WTC11 (cell line): ENCODE results near the gene DMTF1. TPM values are rescaled to one million over a fixed set of nuclear protein-coding genes. Genes with fewer than 3 reads are reported as not detected.

Experiments used
- ATAC-seq: fragments of 200-7000 bp; cut with Tn5 transposase; 2 replicates; pipeline ENCODE4 v1.10.0; 2021; ENCODE audit warnings: mild to moderate bottlenecking, moderate library complexity
- CTCF ChIA-PET: fragments of 300-600 bp; sonication (Branson Sonifier 250); formaldehyde crosslinking; loops from one replicate; lab custom pipeline; 2021; ENCODE audit warnings: antibody characterized with exemption; lab: Charles Lee
- POLR2A ChIA-PET: fragments of 350-600 bp; sonication (Branson Sonifier 250); formaldehyde crosslinking; loops from one replicate; lab custom pipeline; 2021; ENCODE audit warnings: antibody characterized with exemption; lab: Charles Lee
- DNase-seq: peaks from one replicate; pipeline ENCODE4 v3.0.0; 2021; ENCODE audit warnings: low spot score
- H3K27ac Mint-ChIP-seq: 2 replicates; pipeline ENCODE4 v1.8.0; 2021; ENCODE audit warnings: mixed read lengths
- H3K27me3 Mint-ChIP-seq: 2 replicates; pipeline ENCODE4 v1.8.0; 2021; ENCODE audit warnings: low read depth, mild to moderate bottlenecking, moderate library complexity, mixed read lengths
- H3K36me3 Mint-ChIP-seq: 2 replicates; pipeline ENCODE4 v1.8.0; 2021; ENCODE audit warnings: mixed read lengths
- H3K4me1 Mint-ChIP-seq: 2 replicates; pipeline ENCODE4 v1.8.0; 2022; ENCODE audit warnings: mixed read lengths
- H3K4me3 Mint-ChIP-seq: 2 replicates; pipeline ENCODE4 v1.8.0; 2021; ENCODE audit warnings: mild to moderate bottlenecking, moderate library complexity, mixed read lengths
- H3K9me3 Mint-ChIP-seq: 2 replicates; pipeline ENCODE4 v1.8.0; 2021; ENCODE audit warnings: mixed read lengths
- ATF1 ChIP-seq: sonication (generic); formaldehyde crosslinking; IDR thresholded peaks from 2 replicates; pipeline ENCODE4 v1.8.1; 2023; ENCODE audit warnings: mild to moderate bottlenecking, moderate library complexity, missing genetic modification reagents
- ELF4 ChIP-seq: sonication (generic); formaldehyde crosslinking; IDR thresholded peaks from 2 replicates; pipeline ENCODE4 v1.8.1; 2022; ENCODE audit warnings: low read depth, mild to moderate bottlenecking, moderate library complexity, missing genetic modification reagents
- EMX1 ChIP-seq: fragments of 250-450 bp; sonication (Bioruptor Pico); IDR thresholded peaks from 2 replicates; pipeline ENCODE4 v1.8.0; 2021; ENCODE audit warnings: mild to moderate bottlenecking
- MYBL2 ChIP-seq: sonication (generic); formaldehyde crosslinking; IDR thresholded peaks from 2 replicates; pipeline ENCODE4 v1.8.1; 2023; ENCODE audit warnings: mild to moderate bottlenecking, moderate library complexity, missing genetic modification reagents
- NFATC4 ChIP-seq: fragments of 250-450 bp; sonication (Bioruptor Pico); IDR thresholded peaks from 2 replicates; pipeline ENCODE4 v1.9.0; 2021; ENCODE audit warnings: mild to moderate bottlenecking
- NFYB ChIP-seq: sonication (generic); formaldehyde crosslinking; conservative IDR thresholded peaks from 2 replicates; pipeline ENCODE4 v1.8.0; 2022; ENCODE audit warnings: low read depth, missing genetic modification reagents
- USF1 ChIP-seq: sonication (generic); formaldehyde crosslinking; IDR thresholded peaks from 2 replicates; pipeline ENCODE4 v1.8.0; 2022; ENCODE audit warnings: mild to moderate bottlenecking, missing genetic modification reagents
- ZNF396 ChIP-seq: fragments of 250-450 bp; sonication (Bioruptor Pico); IDR thresholded peaks from 2 replicates; pipeline ENCODE4 v1.8.0; 2021; ENCODE audit warnings: mild to moderate bottlenecking, moderate library complexity, borderline replicate concordance
- ZNF416 ChIP-seq: fragments of 250-450 bp; sonication (Bioruptor Pico); IDR thresholded peaks from 2 replicates; pipeline ENCODE4 v1.9.0; 2021; ENCODE audit warnings: mild to moderate bottlenecking, inconsistent platforms
- ZNF671 ChIP-seq: fragments of 250-450 bp; sonication (Bioruptor Pico); IDR thresholded peaks from 2 replicates; pipeline ENCODE4 v1.8.0; 2021; ENCODE audit warnings: mild to moderate bottlenecking
- total RNA-seq: library from RNA; stranded (reverse); gene quantifications from 3 replicates; pipeline ENCODE4 v1.2.3, GENCODE V29; 2021
- TF ChIP-seq, protein P1 (sequence below): sonication (generic); formaldehyde crosslinking; IDR thresholded peaks from 2 replicates; pipeline ENCODE4 v1.8.1; 2023; ENCODE audit warnings: mild to moderate bottlenecking, missing genetic modification reagents, borderline replicate concordance
- TF ChIP-seq, protein P2 (sequence below): fragments of 250-450 bp; sonication (Bioruptor Pico); IDR thresholded peaks from 2 replicates; pipeline ENCODE4 v1.9.0; 2021; ENCODE audit warnings: mild to moderate bottlenecking, borderline replicate concordance
- TF ChIP-seq, protein P3 (sequence below): fragments of 250-450 bp; sonication (Bioruptor Pico); IDR thresholded peaks from 2 replicates; pipeline ENCODE4 v1.9.0; 2021; ENCODE audit warnings: mild to moderate bottlenecking
- TF ChIP-seq, protein P4 (sequence below): sonication (generic); formaldehyde crosslinking; IDR thresholded peaks from 2 replicates; pipeline ENCODE4 v1.8.0; 2023; ENCODE audit warnings: mild to moderate bottlenecking, missing genetic modification reagents

The DMTF1 gene
- total RNA-seq, 1 experiment from 2014 or later, result 79.3 TPM

GRCh38 chr7:87154166-87154565 lies 1.9 kb downstream of the DMTF1 start (continued):
- TF ChIP-seq, protein P1, sequence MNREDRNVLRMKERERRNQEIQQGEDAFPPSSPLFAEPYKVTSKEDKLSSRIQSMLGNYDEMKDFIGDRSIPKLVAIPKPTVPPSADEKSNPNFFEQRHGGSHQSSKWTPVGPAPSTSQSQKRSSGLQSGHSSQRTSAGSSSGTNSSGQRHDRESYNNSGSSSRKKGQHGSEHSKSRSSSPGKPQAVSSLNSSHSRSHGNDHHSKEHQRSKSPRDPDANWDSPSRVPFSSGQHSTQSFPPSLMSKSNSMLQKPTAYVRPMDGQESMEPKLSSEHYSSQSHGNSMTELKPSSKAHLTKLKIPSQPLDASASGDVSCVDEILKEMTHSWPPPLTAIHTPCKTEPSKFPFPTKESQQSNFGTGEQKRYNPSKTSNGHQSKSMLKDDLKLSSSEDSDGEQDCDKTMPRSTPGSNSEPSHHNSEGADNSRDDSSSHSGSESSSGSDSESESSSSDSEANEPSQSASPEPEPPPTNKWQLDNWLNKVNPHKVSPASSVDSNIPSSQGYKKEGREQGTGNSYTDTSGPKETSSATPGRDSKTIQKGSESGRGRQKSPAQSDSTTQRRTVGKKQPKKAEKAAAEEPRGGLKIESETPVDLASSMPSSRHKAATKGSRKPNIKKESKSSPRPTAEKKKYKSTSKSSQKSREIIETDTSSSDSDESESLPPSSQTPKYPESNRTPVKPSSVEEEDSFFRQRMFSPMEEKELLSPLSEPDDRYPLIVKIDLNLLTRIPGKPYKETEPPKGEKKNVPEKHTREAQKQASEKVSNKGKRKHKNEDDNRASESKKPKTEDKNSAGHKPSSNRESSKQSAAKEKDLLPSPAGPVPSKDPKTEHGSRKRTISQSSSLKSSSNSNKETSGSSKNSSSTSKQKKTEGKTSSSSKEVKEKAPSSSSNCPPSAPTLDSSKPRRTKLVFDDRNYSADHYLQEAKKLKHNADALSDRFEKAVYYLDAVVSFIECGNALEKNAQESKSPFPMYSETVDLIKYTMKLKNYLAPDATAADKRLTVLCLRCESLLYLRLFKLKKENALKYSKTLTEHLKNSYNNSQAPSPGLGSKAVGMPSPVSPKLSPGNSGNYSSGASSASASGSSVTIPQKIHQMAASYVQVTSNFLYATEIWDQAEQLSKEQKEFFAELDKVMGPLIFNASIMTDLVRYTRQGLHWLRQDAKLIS (CRISPR knock-in tag), result no peak
- TF ChIP-seq MYBL2 (CRISPR knock-in tag) (no peak), NFYB (CRISPR knock-in tag) (no peak), NFATC4 (CRISPR knock-in tag) (no peak), ZNF416 (CRISPR knock-in tag) (no peak)
- TF ChIP-seq, protein P2, sequence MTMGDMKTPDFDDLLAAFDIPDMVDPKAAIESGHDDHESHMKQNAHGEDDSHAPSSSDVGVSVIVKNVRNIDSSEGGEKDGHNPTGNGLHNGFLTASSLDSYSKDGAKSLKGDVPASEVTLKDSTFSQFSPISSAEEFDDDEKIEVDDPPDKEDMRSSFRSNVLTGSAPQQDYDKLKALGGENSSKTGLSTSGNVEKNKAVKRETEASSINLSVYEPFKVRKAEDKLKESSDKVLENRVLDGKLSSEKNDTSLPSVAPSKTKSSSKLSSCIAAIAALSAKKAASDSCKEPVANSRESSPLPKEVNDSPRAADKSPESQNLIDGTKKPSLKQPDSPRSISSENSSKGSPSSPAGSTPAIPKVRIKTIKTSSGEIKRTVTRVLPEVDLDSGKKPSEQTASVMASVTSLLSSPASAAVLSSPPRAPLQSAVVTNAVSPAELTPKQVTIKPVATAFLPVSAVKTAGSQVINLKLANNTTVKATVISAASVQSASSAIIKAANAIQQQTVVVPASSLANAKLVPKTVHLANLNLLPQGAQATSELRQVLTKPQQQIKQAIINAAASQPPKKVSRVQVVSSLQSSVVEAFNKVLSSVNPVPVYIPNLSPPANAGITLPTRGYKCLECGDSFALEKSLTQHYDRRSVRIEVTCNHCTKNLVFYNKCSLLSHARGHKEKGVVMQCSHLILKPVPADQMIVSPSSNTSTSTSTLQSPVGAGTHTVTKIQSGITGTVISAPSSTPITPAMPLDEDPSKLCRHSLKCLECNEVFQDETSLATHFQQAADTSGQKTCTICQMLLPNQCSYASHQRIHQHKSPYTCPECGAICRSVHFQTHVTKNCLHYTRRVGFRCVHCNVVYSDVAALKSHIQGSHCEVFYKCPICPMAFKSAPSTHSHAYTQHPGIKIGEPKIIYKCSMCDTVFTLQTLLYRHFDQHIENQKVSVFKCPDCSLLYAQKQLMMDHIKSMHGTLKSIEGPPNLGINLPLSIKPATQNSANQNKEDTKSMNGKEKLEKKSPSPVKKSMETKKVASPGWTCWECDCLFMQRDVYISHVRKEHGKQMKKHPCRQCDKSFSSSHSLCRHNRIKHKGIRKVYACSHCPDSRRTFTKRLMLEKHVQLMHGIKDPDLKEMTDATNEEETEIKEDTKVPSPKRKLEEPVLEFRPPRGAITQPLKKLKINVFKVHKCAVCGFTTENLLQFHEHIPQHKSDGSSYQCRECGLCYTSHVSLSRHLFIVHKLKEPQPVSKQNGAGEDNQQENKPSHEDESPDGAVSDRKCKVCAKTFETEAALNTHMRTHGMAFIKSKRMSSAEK (CRISPR knock-in tag), result no peak

GRCh38 chr7:87154569-87154968 lies 2.3 kb downstream of the DMTF1 start:
- Mint-ChIP-seq H3K27ac (peak overlapping the region; percentile 57; the same call in 1 of the 2 replicates), H3K36me3 (peaks cover 10% of the 10 kb centered on the region), H3K4me3 (peak overlapping the region; percentile 94), H3K4me1 (peaks cover 40% of the 10 kb centered on the region), H3K27me3 (no peaks in the 10 kb centered on the region), H3K9me3 (no peaks in the 10 kb centered on the region)
- no peak for ATAC-seq
- CTCF ChIA-PET, result interaction anchor here (0.9 to 2.5 kb wide), 2 partner anchors 64 to 249 kb away, joined by 3 to 7 read pairs; no protein-coding TSS in a partner anchor
- DNase-seq, result no peak
- TF ChIP-seq ZNF396 (CRISPR knock-in tag) (no peak), USF1 (CRISPR knock-in tag) (no peak)
- POLR2A ChIA-PET, result interaction anchor here (1.2 kb wide), 1 partner anchor 66 kb away, joined by 4 read pairs; no protein-coding TSS in a partner anchor

GRCh38 chr7:87155788-87156187 lies 3.5 kb downstream of the DMTF1 start:
- DNase-seq, result no peak
- CTCF ChIA-PET, result interaction anchor here (2.5 kb wide), 1 partner anchor 63 kb away, joined by 7 read pairs; no protein-coding TSS in a partner anchor
- H3K4me1 Mint-ChIP-seq, result peaks cover 40% of the 10 kb centered on the region
- TF ChIP-seq ATF1 (no peak), ELF4 (CRISPR knock-in tag) (no peak), EMX1 (CRISPR knock-in tag) (no peak), ZNF671 (no peak)
- TF ChIP-seq, protein P3, sequence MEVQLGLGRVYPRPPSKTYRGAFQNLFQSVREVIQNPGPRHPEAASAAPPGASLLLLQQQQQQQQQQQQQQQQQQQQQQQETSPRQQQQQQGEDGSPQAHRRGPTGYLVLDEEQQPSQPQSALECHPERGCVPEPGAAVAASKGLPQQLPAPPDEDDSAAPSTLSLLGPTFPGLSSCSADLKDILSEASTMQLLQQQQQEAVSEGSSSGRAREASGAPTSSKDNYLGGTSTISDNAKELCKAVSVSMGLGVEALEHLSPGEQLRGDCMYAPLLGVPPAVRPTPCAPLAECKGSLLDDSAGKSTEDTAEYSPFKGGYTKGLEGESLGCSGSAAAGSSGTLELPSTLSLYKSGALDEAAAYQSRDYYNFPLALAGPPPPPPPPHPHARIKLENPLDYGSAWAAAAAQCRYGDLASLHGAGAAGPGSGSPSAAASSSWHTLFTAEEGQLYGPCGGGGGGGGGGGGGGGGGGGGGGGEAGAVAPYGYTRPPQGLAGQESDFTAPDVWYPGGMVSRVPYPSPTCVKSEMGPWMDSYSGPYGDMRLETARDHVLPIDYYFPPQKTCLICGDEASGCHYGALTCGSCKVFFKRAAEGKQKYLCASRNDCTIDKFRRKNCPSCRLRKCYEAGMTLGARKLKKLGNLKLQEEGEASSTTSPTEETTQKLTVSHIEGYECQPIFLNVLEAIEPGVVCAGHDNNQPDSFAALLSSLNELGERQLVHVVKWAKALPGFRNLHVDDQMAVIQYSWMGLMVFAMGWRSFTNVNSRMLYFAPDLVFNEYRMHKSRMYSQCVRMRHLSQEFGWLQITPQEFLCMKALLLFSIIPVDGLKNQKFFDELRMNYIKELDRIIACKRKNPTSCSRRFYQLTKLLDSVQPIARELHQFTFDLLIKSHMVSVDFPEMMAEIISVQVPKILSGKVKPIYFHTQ (CRISPR knock-in tag), result no peak
- TF ChIP-seq, protein P4, sequence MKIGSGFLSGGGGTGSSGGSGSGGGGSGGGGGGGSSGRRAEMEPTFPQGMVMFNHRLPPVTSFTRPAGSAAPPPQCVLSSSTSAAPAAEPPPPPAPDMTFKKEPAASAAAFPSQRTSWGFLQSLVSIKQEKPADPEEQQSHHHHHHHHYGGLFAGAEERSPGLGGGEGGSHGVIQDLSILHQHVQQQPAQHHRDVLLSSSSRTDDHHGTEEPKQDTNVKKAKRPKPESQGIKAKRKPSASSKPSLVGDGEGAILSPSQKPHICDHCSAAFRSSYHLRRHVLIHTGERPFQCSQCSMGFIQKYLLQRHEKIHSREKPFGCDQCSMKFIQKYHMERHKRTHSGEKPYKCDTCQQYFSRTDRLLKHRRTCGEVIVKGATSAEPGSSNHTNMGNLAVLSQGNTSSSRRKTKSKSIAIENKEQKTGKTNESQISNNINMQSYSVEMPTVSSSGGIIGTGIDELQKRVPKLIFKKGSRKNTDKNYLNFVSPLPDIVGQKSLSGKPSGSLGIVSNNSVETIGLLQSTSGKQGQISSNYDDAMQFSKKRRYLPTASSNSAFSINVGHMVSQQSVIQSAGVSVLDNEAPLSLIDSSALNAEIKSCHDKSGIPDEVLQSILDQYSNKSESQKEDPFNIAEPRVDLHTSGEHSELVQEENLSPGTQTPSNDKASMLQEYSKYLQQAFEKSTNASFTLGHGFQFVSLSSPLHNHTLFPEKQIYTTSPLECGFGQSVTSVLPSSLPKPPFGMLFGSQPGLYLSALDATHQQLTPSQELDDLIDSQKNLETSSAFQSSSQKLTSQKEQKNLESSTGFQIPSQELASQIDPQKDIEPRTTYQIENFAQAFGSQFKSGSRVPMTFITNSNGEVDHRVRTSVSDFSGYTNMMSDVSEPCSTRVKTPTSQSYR (CRISPR knock-in tag), result no peak
- TF ChIP-seq, all 79 proteins: peak for 0
- Mint-ChIP-seq H3K4me3 (no peak overlapping the region), H3K36me3 (peaks cover 10% of the 10 kb centered on the region), H3K27ac (peak overlapping the region; percentile 18; the same call in 1 of the 2 replicates), H3K27me3 (no peaks in the 10 kb centered on the region), H3K9me3 (no peaks in the 10 kb centered on the region)
- no peak for ATAC-seq
- POLR2A ChIA-PET, result no interaction called here
